ENCODE results near the gene GNB1. TPM values are rescaled to one million over a fixed set of nuclear protein-coding genes. Genes with fewer than 3 reads are reported as not detected.

Gene GNB1
- total RNA-seq, 2 donors from 2014 or later = 350 to 418 TPM

- Mint-ChIP-seq H3K4me3 (peak overlapping the region in 1 of 2 donors; percentile 59), H3K4me1 (ENCODE audit: low read depth) (peaks cover 5% of the 10 kb centered on the region), H3K9me3 (no peaks in the 10 kb centered on the region), H3K27ac (no peak overlapping the region), H3K27me3 (ENCODE audit: low read depth) (no peaks in the 10 kb centered on the region), H3K36me3 (ENCODE audit: insufficient read depth in 2 of 2) (no peaks in the 10 kb centered on the region)
- ATAC-seq (replicated peaks in 1 of 2) (no peak), DNase-seq (no peak)
These were observed 29.2 kb upstream of the GNB1 start for GRCh38 chr1:1920057-1920607.

- H3K9me3 Mint-ChIP-seq = no peaks in the 10 kb centered on the region
- no peaks in the 10 kb centered on the region for H3K27me3 Mint-ChIP-seq (ENCODE audit: low read depth)
- no peaks in the 10 kb centered on the region for H3K36me3 Mint-ChIP-seq (ENCODE audit: insufficient read depth in 2 of 2)
- peak overlapping the region; percentile 59 to 69 for H3K4me3 Mint-ChIP-seq
- ATAC-seq (replicated peaks in 1 of 2) (peak; percentile 88 to 89), DNase-seq (peak; percentile 100)
- H3K4me1 Mint-ChIP-seq (ENCODE audit: low read depth) = peaks cover 5% of the 10 kb centered on the region
- H3K27ac Mint-ChIP-seq = no peak overlapping the region
These were observed 28.6 kb upstream of the GNB1 start for GRCh38 chr1:1919304-1920056.

GRCh38 chr1:1918901-1919303 lies 28.0 kb upstream of the GNB1 start, which contains the start of gene TMEM52:
Gene TMEM52 (minus strand): TSS chr1:1919279. CDS start chr1:1919265, 14 bp downstream.
- ATAC-seq (replicated peaks in 1 of 2) (peak; percentile 49 to 52), DNase-seq (no peak)
- Mint-ChIP-seq H3K27ac (no peak within 1 kb of the TSS), H3K9me3 (no peaks in the 10 kb centered on the region), H3K4me1 (ENCODE audit: low read depth) (peaks cover 5% of the 10 kb centered on the region), H3K27me3 (ENCODE audit: low read depth) (no peaks in the 10 kb centered on the region), H3K4me3 (peak within 1 kb of the TSS; percentile 60 to 69), H3K36me3 (ENCODE audit: insufficient read depth in 2 of 2) (no peaks in the 10 kb centered on the region)

- H3K4me3 Mint-ChIP-seq = peak overlapping the region; percentile 60 to 69
- ATAC-seq (replicated peaks in 1 of 2) (no peak), DNase-seq (no peak)
- no peaks in the 10 kb centered on the region for H3K27me3 Mint-ChIP-seq (ENCODE audit: low read depth)
- H3K27ac Mint-ChIP-seq = no peak overlapping the region
- no peaks in the 10 kb centered on the region for H3K36me3 Mint-ChIP-seq (ENCODE audit: insufficient read depth in 2 of 2)
- peaks cover 5% of the 10 kb centered on the region for H3K4me1 Mint-ChIP-seq (ENCODE audit: low read depth)
- no peaks in the 10 kb centered on the region for H3K9me3 Mint-ChIP-seq
These were observed 27.4 kb upstream of the GNB1 start for GRCh38 chr1:1917995-1918900.

GRCh38 chr1:1917304-1917976 lies 26.6 kb upstream of the GNB1 start:
- H3K27me3 Mint-ChIP-seq (ENCODE audit: low read depth) = no peaks in the 10 kb centered on the region
- peak overlapping the region; percentile 60 to 61 for H3K4me3 Mint-ChIP-seq
- no peak overlapping the region for H3K27ac Mint-ChIP-seq
- DNase-seq = no peak
- H3K4me1 Mint-ChIP-seq (ENCODE audit: low read depth) = peaks cover 5% of the 10 kb centered on the region
- ATAC-seq (replicated peaks in 1 of 2) = no peak
- H3K36me3 Mint-ChIP-seq (ENCODE audit: insufficient read depth in 2 of 2) = no peaks in the 10 kb centered on the region
- no peaks in the 10 kb centered on the region for H3K9me3 Mint-ChIP-seq

GRCh38 chr1:1916851-1917251 lies 26.0 kb upstream of the GNB1 start:
- Mint-ChIP-seq H3K27me3 (ENCODE audit: low read depth) (no peaks in the 10 kb centered on the region), H3K4me1 (ENCODE audit: low read depth) (peaks cover 5% of the 10 kb centered on the region), H3K36me3 (ENCODE audit: insufficient read depth in 2 of 2) (no peaks in the 10 kb centered on the region), H3K9me3 (no peaks in the 10 kb centered on the region), H3K27ac (no peak overlapping the region), H3K4me3 (no peak overlapping the region)
- ATAC-seq (replicated peaks in 1 of 2) (no peak), DNase-seq (no peak)

- H3K4me3 Mint-ChIP-seq = no peak overlapping the region
- H3K27me3 Mint-ChIP-seq (ENCODE audit: low read depth) = no peaks in the 10 kb centered on the region
- no peak overlapping the region for H3K27ac Mint-ChIP-seq
- DNase-seq (no peak), ATAC-seq (replicated peaks in 1 of 2) (no peak)
- no peaks in the 10 kb centered on the region for H3K36me3 Mint-ChIP-seq (ENCODE audit: insufficient read depth in 2 of 2)
- no peaks in the 10 kb centered on the region for H3K9me3 Mint-ChIP-seq
- peaks cover 5% of the 10 kb centered on the region for H3K4me1 Mint-ChIP-seq (ENCODE audit: low read depth)
These were observed 25.3 kb upstream of the GNB1 start for GRCh38 chr1:1915911-1916840.

- no peak for DNase-seq
- ATAC-seq (replicated peaks in 1 of 2) = no peak
- Mint-ChIP-seq H3K27ac (no peak within 1 kb of the TSS), H3K36me3 (ENCODE audit: insufficient read depth in 2 of 2) (no peaks in the 10 kb centered on the region), H3K4me1 (ENCODE audit: low read depth) (peaks cover 9% of the 10 kb centered on the region), H3K27me3 (ENCODE audit: low read depth) (no peaks in the 10 kb centered on the region), H3K4me3 (no peak within 1 kb of the TSS), H3K9me3 (no peaks in the 10 kb centered on the region)
These were observed 24.2 kb upstream of the GNB1 start, which contains the start of gene CALML6 for GRCh38 chr1:1914971-1915692. Gene CALML6 (plus strand): TSS chr1:1915260. CDS start chr1:1915281, 21 bp downstream.

GRCh38 chr1:1914101-1914970 lies 23.4 kb upstream of the GNB1 start:
- ATAC-seq (replicated peaks in 1 of 2) (no peak), DNase-seq (no peak)
- H3K27me3 Mint-ChIP-seq (ENCODE audit: low read depth) = no peaks in the 10 kb centered on the region
- no peak overlapping the region for H3K27ac Mint-ChIP-seq
- no peak overlapping the region for H3K4me3 Mint-ChIP-seq
- H3K4me1 Mint-ChIP-seq (ENCODE audit: low read depth) = peaks cover 15% of the 10 kb centered on the region
- H3K36me3 Mint-ChIP-seq (ENCODE audit: insufficient read depth in 2 of 2) = no peaks in the 10 kb centered on the region
- H3K9me3 Mint-ChIP-seq = no peaks in the 10 kb centered on the region

GRCh38 chr1:1911350-1912041 lies 20.6 kb upstream of the GNB1 start:
- Mint-ChIP-seq H3K27me3 (ENCODE audit: low read depth) (no peaks in the 10 kb centered on the region), H3K36me3 (ENCODE audit: insufficient read depth in 2 of 2) (no peaks in the 10 kb centered on the region), H3K4me3 (peak overlapping the region in 1 of 2 donors; percentile 12), H3K27ac (no peak overlapping the region), H3K9me3 (no peaks in the 10 kb centered on the region), H3K4me1 (ENCODE audit: low read depth) (peaks cover 16% of the 10 kb centered on the region)
- no peak for DNase-seq
- no peak for ATAC-seq (replicated peaks in 1 of 2)
